Measurements from ENCODE around the gene IGSF3. TPM values are rescaled to one million over a fixed set of nuclear protein-coding genes. Genes with fewer than 3 reads are reported as not detected.

The IGSF3 gene
- polyA plus RNA-seq, 1 experiment, result 0.15 TPM

DNA sequence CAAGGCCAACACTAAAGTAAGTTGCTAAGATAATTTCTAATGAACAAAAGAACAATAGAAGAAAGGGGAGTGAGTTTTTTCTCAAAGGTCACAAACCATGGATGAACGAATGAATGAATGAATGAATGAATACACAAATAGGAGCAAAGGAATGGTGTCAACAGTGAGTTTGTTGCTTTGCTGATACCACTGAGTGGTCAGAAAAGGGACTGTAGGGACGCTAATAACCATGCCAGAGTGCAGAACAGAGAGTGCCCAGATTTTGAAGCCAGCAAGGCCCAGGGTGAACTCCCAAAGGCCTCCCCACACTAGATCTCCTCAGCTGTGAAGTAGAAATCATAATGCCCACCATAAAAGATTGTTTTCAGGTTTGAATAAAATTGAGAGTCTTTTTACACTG, 112.6 kb downstream of the IGSF3 start:
- Histone ChIP-seq H3K4me3 (ENCODE audit: low read depth, low read length) (no peak overlapping the region), H3K36me3 (ENCODE audit: control insufficient read depth, insufficient read depth, low read length) (no peaks in the 10 kb centered on the region), H3K27me3 (ENCODE audit: control insufficient read depth, insufficient read depth, low read length) (no peaks in the 10 kb centered on the region)
- TF ChIP-seq, protein P1, sequence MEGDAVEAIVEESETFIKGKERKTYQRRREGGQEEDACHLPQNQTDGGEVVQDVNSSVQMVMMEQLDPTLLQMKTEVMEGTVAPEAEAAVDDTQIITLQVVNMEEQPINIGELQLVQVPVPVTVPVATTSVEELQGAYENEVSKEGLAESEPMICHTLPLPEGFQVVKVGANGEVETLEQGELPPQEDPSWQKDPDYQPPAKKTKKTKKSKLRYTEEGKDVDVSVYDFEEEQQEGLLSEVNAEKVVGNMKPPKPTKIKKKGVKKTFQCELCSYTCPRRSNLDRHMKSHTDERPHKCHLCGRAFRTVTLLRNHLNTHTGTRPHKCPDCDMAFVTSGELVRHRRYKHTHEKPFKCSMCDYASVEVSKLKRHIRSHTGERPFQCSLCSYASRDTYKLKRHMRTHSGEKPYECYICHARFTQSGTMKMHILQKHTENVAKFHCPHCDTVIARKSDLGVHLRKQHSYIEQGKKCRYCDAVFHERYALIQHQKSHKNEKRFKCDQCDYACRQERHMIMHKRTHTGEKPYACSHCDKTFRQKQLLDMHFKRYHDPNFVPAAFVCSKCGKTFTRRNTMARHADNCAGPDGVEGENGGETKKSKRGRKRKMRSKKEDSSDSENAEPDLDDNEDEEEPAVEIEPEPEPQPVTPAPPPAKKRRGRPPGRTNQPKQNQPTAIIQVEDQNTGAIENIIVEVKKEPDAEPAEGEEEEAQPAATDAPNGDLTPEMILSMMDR (IDR thresholded peaks at IDR 0.05; ENCODE audit: insufficient read depth, low read depth, low read length), result no peak
- DNase-seq (ENCODE audit: low read depth), result no peak
- CTCF ChIA-PET, result no interaction called here
- POLR2A ChIA-PET, result no interaction called here

DNA sequence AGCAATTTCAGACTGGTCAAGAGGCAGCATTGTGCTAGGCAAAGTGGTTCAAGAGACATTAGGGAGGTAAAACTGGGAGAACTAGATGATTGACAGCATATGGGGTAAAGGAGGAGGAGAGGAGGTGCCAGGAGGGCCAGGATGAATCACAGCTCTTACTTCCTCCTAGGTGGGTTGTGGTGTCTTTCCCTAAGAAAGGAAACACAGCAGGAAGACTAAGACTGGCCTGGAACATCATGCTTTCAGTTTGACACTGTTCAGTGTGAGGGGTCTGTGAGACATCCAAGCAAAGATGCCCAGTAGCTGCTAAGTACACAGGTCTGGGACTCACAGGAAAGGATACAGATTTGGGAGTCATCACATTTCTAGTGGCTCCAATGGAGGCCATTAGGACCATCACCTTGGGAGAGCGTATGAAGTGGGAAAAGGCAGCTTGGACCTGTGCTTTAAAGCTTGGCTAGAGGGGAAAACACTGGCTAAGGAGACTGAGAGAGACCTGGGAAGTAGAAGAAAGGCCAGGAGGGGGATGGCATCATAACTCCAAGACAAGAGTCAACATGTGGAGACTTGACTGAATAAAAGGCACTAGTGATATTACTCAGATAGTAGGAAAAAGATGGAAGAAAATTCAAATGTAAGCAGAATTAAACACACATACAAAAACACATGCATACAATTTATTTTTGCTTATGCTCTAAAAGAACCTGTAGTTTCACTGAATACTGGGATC, 114.0 kb downstream of the IGSF3 start:
- TF ChIP-seq, protein P1 (IDR thresholded peaks at IDR 0.05; ENCODE audit: insufficient read depth, low read depth, low read length), result no peak
- DNase-seq (ENCODE audit: low read depth), result no peak
- ChIA-PET CTCF (interaction anchor here (0.8 kb wide), 1 partner anchor 13 kb away, joined by 3 read pairs; no protein-coding TSS in a partner anchor), POLR2A (no interaction called here)
- Histone ChIP-seq H3K4me3 (ENCODE audit: low read depth, low read length) (no peak overlapping the region), H3K36me3 (ENCODE audit: control insufficient read depth, insufficient read depth, low read length) (no peaks in the 10 kb centered on the region), H3K27me3 (ENCODE audit: control insufficient read depth, insufficient read depth, low read length) (no peaks in the 10 kb centered on the region)

DNA sequence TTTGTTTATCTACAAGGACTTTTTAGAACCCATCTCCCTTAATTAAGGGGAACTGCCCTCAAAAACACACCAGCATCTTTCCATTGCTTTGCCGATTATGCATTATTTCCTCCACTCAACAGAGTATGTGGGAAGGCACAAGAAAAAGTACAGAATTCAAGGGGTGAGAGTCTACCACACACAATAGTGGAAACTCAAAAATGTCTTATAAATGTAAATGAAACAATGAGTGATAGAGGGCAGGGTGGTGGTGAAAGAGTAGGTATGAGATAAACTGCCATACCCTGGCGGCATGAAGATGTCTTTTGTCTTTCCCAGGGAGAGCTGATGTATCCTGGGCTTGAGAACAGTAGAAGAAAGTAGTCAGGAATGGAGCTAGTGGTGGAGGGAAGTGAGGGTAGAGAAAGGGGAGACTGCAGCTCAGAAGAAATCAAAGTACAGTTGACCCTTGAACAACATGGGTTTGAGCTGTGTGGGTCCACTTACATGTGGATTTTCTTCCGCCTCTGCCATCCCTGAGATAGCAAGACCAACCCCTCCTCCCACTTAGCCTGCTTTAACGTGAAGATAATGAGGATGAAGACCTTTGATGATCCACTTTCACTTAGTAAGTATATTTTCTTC, 121.1 kb downstream of the IGSF3 start:
- Histone ChIP-seq H3K4me3 (ENCODE audit: low read depth, low read length) (no peak overlapping the region), H3K27me3 (ENCODE audit: control insufficient read depth, insufficient read depth, low read length) (no peaks in the 10 kb centered on the region), H3K36me3 (ENCODE audit: control insufficient read depth, insufficient read depth, low read length) (peaks cover 2% of the 10 kb centered on the region)
- ChIA-PET CTCF (no interaction called here), POLR2A (no interaction called here)
- DNase-seq (ENCODE audit: low read depth), result no peak
- TF ChIP-seq, protein P1 (IDR thresholded peaks at IDR 0.05; ENCODE audit: insufficient read depth, low read depth, low read length), result no peak

DNA sequence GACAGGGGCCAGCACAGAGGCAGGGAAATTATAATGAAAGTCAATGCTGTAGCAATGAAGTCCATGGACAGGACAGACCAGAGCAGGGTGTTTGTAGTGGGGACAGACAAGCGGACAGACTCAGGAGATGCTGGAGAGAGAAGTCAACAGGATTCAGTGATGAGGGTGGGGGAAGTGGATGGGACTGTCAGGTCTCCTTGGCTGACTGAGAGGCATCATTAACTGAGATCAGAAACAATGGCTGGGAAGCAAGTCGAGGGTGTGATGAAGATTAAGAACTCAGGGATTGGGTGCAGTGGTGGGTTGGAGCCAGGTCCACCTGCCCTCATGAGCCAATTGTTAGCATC, 122.2 kb downstream of the IGSF3 start:
- no peak overlapping the region for H3K4me3 ChIP-seq (ENCODE audit: low read depth, low read length)
- no peak for DNase-seq (ENCODE audit: low read depth)
- no peaks in the 10 kb centered on the region for H3K27me3 ChIP-seq (ENCODE audit: control insufficient read depth, insufficient read depth, low read length)
- TF ChIP-seq, protein P1 (IDR thresholded peaks at IDR 0.05; ENCODE audit: insufficient read depth, low read depth, low read length), result no peak
- POLR2A ChIA-PET, result no interaction called here
- H3K36me3 ChIP-seq (ENCODE audit: control insufficient read depth, insufficient read depth, low read length), result peaks cover 2% of the 10 kb centered on the region
- CTCF ChIA-PET, result no interaction called here

DNA sequence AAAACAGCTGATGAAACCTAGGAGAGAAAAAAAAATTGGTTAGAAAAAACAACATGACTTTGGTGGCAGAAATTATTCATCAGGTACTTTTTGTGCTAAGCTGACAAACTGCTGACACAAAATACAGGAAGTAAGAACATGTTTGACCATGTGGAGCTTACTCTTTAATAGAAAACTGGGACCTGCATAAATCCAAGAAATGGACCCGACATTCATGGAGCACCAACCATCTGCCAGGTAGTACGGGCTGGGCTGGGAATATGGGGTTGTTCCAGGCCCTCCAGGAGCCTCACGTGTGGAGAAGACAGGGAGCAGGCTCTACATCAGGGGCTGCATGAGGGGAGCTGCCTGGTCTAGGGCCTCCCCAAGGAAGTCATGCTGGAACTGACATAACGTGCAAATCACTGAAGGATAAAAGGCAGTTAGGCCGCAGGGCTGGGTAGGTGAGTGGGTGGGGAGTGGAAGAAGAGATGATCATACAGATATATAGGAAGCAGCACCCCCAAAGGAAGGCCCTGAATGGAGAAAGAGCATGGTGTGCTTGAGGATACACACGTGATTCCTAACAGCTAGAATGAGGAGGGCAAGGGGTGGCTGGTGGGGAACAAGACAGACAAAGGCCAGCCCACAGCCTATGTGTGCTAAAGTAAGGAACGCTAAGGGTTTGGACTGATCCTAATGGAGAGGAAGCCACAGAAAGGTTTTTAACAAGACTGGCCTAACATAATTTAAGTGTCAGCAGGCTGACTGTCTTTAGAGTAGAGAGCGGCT, 122.8 kb downstream of the IGSF3 start:
- peaks cover 2% of the 10 kb centered on the region for H3K36me3 ChIP-seq (ENCODE audit: control insufficient read depth, insufficient read depth, low read length)
- no peaks in the 10 kb centered on the region for H3K27me3 ChIP-seq (ENCODE audit: control insufficient read depth, insufficient read depth, low read length)
- no peak overlapping the region for H3K4me3 ChIP-seq (ENCODE audit: low read depth, low read length)
- DNase-seq (ENCODE audit: low read depth), result no peak
- ChIA-PET POLR2A (no interaction called here), CTCF (no interaction called here)
- TF ChIP-seq, protein P1 (IDR thresholded peaks at IDR 0.05; ENCODE audit: insufficient read depth, low read depth, low read length), result no peak
